ENCODE results near the gene PGAM5.

The PGAM5 gene

GRCh38 chr12:132662901-132663755 is 47.5 kb upstream of the PGAM5 start:
- Histone ChIP-seq H2AFZ (ENCODE audit: low read length) (no peak overlapping the region), H3K9me2 (replicated peaks; ENCODE audit: insufficient read depth, low read length) (no peaks in the 10 kb centered on the region), H3K27ac (ENCODE audit: low read length) (no peak overlapping the region), H3K9me3 (replicated peaks; ENCODE audit: insufficient read depth, low read length) (no peaks in the 10 kb centered on the region), H3K4me2 (ENCODE audit: low read depth, low read length) (no peak overlapping the region), H3F3A (ENCODE audit: insufficient read depth, low read length) (no peaks in the 10 kb centered on the region), H3K9ac (ENCODE audit: low read length) (no peak overlapping the region), H3K79me2 (ENCODE audit: low read length) (no peaks in the 10 kb centered on the region), H3K27me3 (replicated peaks; ENCODE audit: insufficient read depth, low read length) (no peaks in the 10 kb centered on the region), H4K20me1 (ENCODE audit: insufficient read depth, low read length) (no peaks in the 10 kb centered on the region), H3K36me3 (replicated peaks; ENCODE audit: insufficient read depth, low read length) (no peaks in the 10 kb centered on the region), H3K4me3 (ENCODE audit: low read length) (no peak overlapping the region), H3K4me1 (ENCODE audit: low read length) (no peaks in the 10 kb centered on the region)
- DNase-seq: no peak
- TF ChIP-seq EZH2phosphoT487 (IDR thresholded peaks at IDR 0.05; ENCODE audit: low read length) (no peak), EZH2 (optimal IDR thresholded peaks at IDR 0.05; ENCODE audit: low read depth, low read length) (no peak)
- TF ChIP-seq, protein P1, sequence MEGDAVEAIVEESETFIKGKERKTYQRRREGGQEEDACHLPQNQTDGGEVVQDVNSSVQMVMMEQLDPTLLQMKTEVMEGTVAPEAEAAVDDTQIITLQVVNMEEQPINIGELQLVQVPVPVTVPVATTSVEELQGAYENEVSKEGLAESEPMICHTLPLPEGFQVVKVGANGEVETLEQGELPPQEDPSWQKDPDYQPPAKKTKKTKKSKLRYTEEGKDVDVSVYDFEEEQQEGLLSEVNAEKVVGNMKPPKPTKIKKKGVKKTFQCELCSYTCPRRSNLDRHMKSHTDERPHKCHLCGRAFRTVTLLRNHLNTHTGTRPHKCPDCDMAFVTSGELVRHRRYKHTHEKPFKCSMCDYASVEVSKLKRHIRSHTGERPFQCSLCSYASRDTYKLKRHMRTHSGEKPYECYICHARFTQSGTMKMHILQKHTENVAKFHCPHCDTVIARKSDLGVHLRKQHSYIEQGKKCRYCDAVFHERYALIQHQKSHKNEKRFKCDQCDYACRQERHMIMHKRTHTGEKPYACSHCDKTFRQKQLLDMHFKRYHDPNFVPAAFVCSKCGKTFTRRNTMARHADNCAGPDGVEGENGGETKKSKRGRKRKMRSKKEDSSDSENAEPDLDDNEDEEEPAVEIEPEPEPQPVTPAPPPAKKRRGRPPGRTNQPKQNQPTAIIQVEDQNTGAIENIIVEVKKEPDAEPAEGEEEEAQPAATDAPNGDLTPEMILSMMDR (IDR thresholded peaks at IDR 0.05; ENCODE audit: low read length): no peak

DNA sequence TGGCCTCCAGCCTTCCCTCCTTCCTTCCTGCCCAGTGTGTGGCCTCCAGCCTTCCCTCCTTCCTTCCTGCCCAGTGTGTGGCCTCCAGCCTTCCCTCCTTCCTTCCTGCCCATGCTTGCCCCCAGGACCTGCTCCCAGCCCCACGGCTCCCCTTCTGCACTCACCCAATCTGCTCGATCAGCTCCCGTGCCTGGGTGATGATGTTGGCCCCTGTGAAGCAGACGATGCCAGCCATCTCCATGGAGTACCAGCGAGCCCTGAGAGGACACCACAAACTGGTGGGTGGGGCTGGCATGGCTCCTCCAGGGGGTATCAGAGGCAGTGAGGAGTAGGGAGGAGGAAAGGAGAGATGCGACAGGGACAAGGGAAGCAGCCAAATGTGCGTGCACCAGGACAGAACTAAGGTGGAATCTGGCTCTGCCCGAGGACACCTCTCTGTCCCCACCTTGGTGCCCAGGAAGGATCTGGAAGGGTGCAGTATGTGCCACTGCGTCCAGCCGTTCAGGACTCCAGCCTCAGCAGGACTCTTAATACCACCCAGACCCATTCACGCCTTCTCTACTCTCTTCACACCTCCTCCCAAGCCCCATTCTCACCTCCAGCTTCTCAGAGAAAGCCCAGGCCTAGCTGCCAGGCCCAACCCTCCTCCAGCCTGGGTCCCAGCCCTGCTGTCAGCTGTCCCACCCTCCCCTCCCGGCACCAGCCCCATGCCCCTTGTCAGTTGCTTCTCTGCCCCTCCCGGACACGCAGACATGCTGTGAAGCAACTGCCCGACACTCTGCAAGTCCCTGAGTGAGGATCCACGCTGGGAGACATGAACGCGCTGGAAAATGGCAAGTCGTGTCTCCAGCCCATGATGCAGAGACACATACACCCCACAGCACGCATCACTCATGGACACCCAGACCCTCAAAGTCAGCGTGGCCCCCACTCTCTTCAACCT is 46.2 kb upstream of the PGAM5 start:
- H3K27ac ChIP-seq (ENCODE audit: low read length): no peak overlapping the region
- H3K4me3 ChIP-seq (ENCODE audit: low read length): no peak overlapping the region
- no peak for DNase-seq
- no peaks in the 10 kb centered on the region for H3K9me3 ChIP-seq (replicated peaks; ENCODE audit: insufficient read depth, low read length)
- H3K36me3 ChIP-seq (replicated peaks; ENCODE audit: insufficient read depth, low read length): no peaks in the 10 kb centered on the region
- H4K20me1 ChIP-seq (ENCODE audit: insufficient read depth, low read length): no peaks in the 10 kb centered on the region
- TF ChIP-seq EZH2 (optimal IDR thresholded peaks at IDR 0.05; ENCODE audit: low read depth, low read length): no peak
- TF ChIP-seq, protein P1 (IDR thresholded peaks at IDR 0.05; ENCODE audit: low read length): no peak
- no peak for TF ChIP-seq EZH2phosphoT487 (IDR thresholded peaks at IDR 0.05; ENCODE audit: low read length)
- no peaks in the 10 kb centered on the region for H3K27me3 ChIP-seq (replicated peaks; ENCODE audit: insufficient read depth, low read length)
- no peak overlapping the region for H2AFZ ChIP-seq (ENCODE audit: low read length)
- H3F3A ChIP-seq (ENCODE audit: insufficient read depth, low read length): no peaks in the 10 kb centered on the region
- no peaks in the 10 kb centered on the region for H3K79me2 ChIP-seq (ENCODE audit: low read length)
- no peaks in the 10 kb centered on the region for H3K9me2 ChIP-seq (replicated peaks; ENCODE audit: insufficient read depth, low read length)
- no peak overlapping the region for H3K4me2 ChIP-seq (ENCODE audit: low read depth, low read length)
- H3K9ac ChIP-seq (ENCODE audit: low read length): no peak overlapping the region
- H3K4me1 ChIP-seq (ENCODE audit: low read length): no peaks in the 10 kb centered on the region

- no peaks in the 10 kb centered on the region for H3K36me3 ChIP-seq (replicated peaks; ENCODE audit: insufficient read depth, low read length)
These were observed 45.5 kb upstream of the PGAM5 start for GRCh38 chr12:132665149-132665491.

More at GRCh38 chr12:132665149-132665491, 45.5 kb upstream of the PGAM5 start:
- Histone ChIP-seq H3K27me3 (replicated peaks; ENCODE audit: insufficient read depth, low read length) (no peaks in the 10 kb centered on the region), H3K79me2 (ENCODE audit: low read length) (no peaks in the 10 kb centered on the region), H2AFZ (ENCODE audit: low read length) (no peak overlapping the region), H3K9ac (ENCODE audit: low read length) (no peak overlapping the region), H4K20me1 (ENCODE audit: insufficient read depth, low read length) (no peaks in the 10 kb centered on the region), H3K4me3 (ENCODE audit: low read length) (no peak overlapping the region), H3K9me2 (replicated peaks; ENCODE audit: insufficient read depth, low read length) (no peaks in the 10 kb centered on the region), H3K4me2 (ENCODE audit: low read depth, low read length) (no peak overlapping the region), H3K9me3 (replicated peaks; ENCODE audit: insufficient read depth, low read length) (no peaks in the 10 kb centered on the region), H3K4me1 (ENCODE audit: low read length) (no peaks in the 10 kb centered on the region), H3F3A (ENCODE audit: insufficient read depth, low read length) (no peaks in the 10 kb centered on the region), H3K27ac (ENCODE audit: low read length) (no peak overlapping the region)
- no peak for DNase-seq
- TF ChIP-seq EZH2 (optimal IDR thresholded peaks at IDR 0.05; ENCODE audit: low read depth, low read length) (no peak), EZH2phosphoT487 (IDR thresholded peaks at IDR 0.05; ENCODE audit: low read length) (no peak)
- TF ChIP-seq, protein P1 (IDR thresholded peaks at IDR 0.05; ENCODE audit: low read length): no peak

Measured in MM.1S (cell line).